SHP77 treated with DMSO at 0.1 percent for 48 hours (cell line): ENCODE measurements around the gene FCHSD1.

Experiments used
- DNase-seq: peaks from one replicate; lab custom pipeline; 2025; lab: John Stamatoyannopoulos, UW

The FCHSD1 gene

GRCh38 chr5:141641634-141642267, 9.5 kb downstream of the FCHSD1 start:
- DNase-seq: no peak

- no peak for DNase-seq
Measured at GRCh38 chr5:141640698-141641097, 10.5 kb downstream of the FCHSD1 start.

DNA sequence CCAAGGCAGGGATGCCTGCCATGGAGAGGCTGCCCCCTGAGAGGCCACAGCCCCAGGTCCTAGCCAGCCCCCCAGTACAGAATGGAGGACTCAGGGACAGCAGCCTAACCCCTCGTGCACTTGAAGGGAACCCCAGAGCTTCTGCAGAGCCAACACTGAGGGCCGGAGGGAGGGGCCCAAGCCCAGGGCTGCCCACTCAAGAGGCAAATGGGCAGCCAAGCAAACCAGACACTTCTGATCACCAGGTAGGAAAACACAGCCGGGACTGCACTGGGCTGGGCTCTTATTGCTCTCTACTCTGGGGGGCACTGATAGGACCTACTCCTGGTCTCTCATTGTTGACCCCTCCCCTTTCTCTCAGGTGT, 11.2 kb downstream of the FCHSD1 start:
- no peak for DNase-seq

GRCh38 chr5:141639357-141640050, 11.7 kb downstream of the FCHSD1 start:
- no peak for DNase-seq

- DNase-seq: no peak
Measured at GRCh38 chr5:141638771-141639170, 12.4 kb downstream of the FCHSD1 start.

DNA sequence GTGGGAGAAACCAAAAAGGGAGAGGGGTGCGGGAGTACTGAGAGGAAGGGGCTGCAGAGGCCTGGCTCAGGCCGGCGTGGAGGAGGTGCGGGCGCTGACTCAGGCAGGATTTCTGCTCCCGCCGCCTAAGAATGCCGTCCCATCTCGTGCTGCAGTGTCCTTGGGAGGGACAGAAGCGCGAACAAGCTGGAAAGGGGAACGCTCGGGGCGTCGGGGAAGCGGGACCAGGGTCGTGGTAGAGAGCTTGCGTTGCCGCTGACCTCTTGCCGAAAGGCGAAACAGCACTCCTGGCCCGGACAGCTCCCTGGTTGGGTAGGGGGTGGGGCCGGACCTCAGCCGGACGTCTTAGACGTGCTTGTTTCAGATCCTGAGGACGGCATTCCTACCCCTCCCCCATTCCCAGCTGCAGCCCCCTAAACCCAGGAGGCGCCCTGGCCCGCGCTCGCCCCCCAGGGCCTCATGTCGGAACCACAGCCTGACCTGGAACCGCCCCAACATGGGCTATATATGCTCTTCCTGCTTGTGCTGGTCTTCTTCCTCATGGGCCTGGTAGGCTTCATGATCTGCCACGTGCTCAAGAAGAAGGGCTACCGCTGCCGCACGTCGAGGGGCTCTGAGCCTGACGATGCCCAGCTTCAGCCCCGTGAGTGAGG, 13.3 kb downstream of the FCHSD1 start:
- no peak for DNase-seq

DNA sequence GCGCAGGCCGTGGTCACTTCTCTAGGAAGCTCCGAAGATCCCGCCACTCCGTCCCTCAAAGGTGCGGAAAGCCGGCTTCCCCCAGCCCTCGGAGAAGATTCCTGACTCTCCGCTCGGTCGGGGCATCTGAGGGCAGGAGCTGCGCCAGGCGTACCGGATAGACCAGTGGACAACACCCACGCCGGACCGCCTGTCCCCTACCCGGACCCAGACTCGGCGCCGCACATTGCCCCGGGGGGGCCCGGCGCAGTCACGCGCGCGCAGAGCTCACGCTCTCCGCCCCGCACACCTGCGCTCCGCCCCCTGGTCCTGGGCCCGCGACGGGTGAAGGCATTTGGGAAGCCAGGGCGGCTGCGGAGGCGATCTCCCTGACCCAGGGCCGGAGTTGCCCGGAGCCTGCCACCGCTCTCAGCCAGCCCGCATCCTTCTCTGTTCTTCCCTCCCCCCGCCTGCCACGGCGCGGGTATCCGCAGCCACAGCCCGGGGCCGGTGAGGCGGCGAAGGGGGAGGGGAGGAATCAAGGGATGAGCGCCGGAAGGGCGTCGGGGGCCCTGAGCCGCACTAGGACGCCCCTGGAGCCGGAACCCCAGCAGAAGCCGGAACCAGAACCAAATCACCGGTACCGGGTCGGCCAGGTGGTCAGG, 14.0 kb downstream of the FCHSD1 start:
- DNase-seq: no peak

DNA sequence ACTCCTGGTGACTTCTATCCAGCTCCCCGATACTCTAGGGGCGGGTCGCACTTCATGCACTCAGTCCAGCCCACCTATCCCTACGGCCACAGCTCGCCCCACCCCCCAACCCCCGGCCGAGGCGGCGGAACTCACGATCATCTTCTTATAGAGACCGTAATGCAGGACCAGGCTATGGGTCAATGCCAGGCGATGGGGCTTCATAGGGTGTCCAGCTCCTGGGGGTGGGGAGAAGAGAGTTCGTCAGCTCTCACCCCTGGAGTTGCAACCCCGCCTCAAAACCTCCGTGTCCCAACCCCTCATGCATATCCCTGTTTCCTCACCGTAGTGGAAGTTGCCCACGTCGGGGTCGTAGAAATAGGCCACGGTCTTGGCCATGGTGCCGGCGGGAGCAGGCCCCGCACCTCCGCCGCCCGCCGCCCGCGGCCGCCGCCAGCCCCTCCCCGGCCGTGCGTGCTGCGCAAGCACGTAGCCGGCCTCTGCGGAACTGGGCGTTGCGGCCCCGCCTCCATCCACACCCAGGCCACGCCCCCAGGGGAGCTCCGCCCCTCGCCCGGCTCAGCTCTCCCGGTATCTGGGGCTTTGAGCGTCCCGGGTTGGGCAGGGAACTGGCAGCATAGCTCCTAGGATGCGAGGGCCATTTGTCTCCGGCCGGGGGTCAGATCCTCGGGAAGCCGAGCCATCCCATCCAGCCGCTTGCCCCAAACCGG, 14.7 kb downstream of the FCHSD1 start, which contains the start of the genes HDAC3 and RELL2:
HDAC3 (minus strand) TSS at position 437 of the 710 bp plus-strand sequence; CDS start at position 378, 59 bp downstream.
RELL2 (plus strand) TSS at position 585 of the 710 bp plus-strand sequence. CDS start 1,229 bp downstream, outside the sequence.
- DNase-seq: peak; percentile 60

GRCh38 chr5:141636106-141636412, 15.2 kb downstream of the FCHSD1 start:
- DNase-seq: no peak

- DNase-seq: no peak
Measured at GRCh38 chr5:141635646-141636045, 15.6 kb downstream of the FCHSD1 start.

DNA sequence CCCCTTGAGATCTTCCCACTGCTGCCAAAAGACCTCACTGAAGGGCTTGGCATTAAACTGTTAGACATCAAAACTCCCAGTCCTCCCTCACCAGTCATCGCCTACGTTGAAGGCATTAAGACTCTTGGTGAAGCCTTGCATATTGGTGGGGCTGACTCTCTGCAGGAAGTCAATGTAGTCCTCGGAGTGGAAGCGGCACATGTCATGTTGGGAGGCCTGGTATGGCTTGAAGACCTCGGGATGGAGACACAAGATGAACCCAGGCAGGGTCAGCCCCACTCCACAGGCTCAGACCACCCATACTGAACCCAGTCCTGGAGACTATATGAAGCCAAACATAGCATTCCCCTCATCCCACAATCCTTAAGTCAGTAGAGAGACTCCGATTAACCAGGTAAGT, 16.5 kb downstream of the FCHSD1 start:
- no peak for DNase-seq

DNA sequence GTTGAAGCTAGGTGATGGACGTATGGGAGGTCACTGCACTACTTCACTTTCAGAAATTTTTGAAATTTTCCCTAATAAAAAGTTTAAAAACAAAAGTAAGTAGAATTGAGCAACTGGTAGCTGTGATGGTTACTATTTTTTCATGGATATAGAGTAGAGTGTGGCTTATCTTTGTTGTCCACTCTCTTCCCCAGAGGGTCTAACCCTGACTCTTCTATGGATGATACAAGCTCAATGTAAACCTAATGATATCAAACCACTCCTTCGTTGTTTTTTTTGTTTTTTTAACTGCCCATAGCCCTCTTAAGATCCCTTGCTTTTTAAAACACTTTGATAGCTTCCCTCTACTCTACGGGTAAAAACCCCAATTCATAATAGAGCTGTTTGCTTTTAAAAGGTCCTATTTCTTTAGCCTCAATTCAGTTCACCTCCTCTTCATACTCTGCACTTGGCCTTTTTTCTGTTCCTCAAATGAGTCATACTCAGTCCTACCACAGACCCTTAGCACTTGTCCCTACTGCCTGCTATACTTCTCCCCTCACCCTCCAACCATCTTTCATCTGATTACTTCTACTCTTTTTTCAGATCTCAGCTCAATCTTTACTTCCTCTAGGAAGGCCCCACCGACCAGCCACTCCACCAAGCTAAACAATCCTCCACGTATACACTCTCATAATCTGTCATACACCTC, 17.2 kb downstream of the FCHSD1 start:
- DNase-seq: no peak

- no peak for DNase-seq
Measured at GRCh38 chr5:141632650-141633049, 18.6 kb downstream of the FCHSD1 start.

DNA sequence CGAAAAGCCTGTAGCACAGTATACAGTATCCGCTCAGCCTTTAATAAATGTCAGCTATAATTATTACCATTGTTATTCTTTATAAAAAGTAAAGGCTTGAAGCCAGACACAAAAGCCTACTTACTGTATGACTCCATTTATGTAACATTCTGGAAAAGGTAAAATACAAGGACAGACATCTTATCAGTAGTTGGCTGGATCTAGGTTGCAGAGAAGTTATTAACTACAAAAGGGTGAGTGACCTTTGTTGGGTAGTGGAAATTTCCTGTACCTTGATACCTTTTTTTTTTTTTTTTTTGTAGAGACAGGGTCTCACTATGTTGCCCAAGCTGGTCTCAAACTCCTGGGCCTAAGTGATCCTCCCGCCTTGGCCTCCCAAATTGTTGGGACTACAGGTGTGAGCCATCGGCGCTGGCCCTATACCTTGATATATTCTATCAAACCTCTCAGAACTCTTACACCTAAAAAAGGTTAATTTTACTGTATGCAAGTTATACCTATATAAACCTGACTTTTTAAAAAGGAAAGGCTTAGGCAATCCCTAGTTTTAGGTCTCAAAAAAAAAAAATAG, 20.6 kb downstream of the FCHSD1 start:
- DNase-seq: no peak

GRCh38 chr5:141628175-141628788, 22.9 kb downstream of the FCHSD1 start:
- no peak for DNase-seq

DNA sequence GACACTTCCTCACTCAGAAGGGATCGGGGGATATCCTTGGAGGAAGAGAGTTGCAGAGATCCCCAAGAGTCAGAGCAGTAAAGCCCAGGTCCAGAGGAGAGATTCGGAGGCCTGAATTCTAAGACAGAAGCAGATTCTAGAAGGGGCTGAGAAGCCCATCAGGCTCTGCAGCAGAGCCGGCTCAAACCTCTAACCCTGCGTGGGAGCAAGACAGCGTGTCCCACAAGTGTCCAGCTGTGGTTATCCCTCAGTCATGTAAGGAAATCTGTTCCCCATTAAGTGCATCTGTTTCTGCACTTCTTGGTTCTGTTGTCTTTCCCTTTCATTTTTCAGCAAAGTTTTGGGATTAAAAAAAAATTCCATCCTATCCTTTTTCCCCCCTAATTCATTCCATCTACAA, 27.6 kb downstream of the FCHSD1 start:
- no peak for DNase-seq

GRCh38 chr5:141623186-141623585, 28.0 kb downstream of the FCHSD1 start:
- DNase-seq: no peak

- peak; percentile 86 for DNase-seq
Measured at GRCh38 chr5:141618804-141619554, 32.2 kb downstream of the FCHSD1 start, which contains the start of gene DIAPH1. TSS of gene DIAPH1 (minus strand) at chr5:141619000. CDS start at chr5:141618914, 86 bp downstream.

GRCh38 chr5:141618030-141618803, 33.0 kb downstream of the FCHSD1 start:
- DNase-seq: peak; percentile 57
